Activated CD8-positive, alpha-beta T cell treated with anti-CD3 and anti-CD28 coated beads for 36 hours (primary cell): ENCODE measurements around the gene LFNG. TPM values are rescaled to one million over a fixed set of nuclear protein-coding genes. Genes with fewer than 3 reads are reported as not detected.

Source experiments
- ATAC-seq: fragments of 200-7000 bp; cut with Tn5 transposase; one replicate; pipeline ENCODE4 v1.10.0; 2021; ENCODE audit warnings: mild to moderate bottlenecking, moderate library complexity
- CTCF ChIA-PET: fragments of 350-600 bp; sonication (Branson Sonifier 250); formaldehyde crosslinking; loops from one replicate; lab custom pipeline; 2021; ENCODE audit warnings: antibody characterized with exemption; lab: Charles Lee
- POLR2A ChIA-PET: fragments of 350-600 bp; sonication (Branson Sonifier 250); formaldehyde crosslinking; loops from one replicate; lab custom pipeline; 2021; ENCODE audit warnings: antibody characterized with exemption; lab: Charles Lee
- DNase-seq: peaks from one replicate; pipeline ENCODE4 v3.0.0-alpha.2; 2020
- H3K27ac Mint-ChIP-seq: one replicate; pipeline ENCODE4 v1.8.0; 2021; ENCODE audit warnings: mild to moderate bottlenecking, mixed read lengths
- H3K27me3 Mint-ChIP-seq: one replicate; pipeline ENCODE4 v1.8.0; 2021; ENCODE audit warnings: mixed read lengths
- H3K36me3 Mint-ChIP-seq: one replicate; pipeline ENCODE4 v1.8.0; 2021; ENCODE audit warnings: low read depth, mixed read lengths
- H3K4me1 Mint-ChIP-seq: one replicate; pipeline ENCODE4 v1.8.0; 2021; ENCODE audit warnings: low read depth, mixed read lengths
- H3K4me3 Mint-ChIP-seq: one replicate; pipeline ENCODE4 v1.8.0; 2021; ENCODE audit warnings: mild to moderate bottlenecking, moderate library complexity, mixed read lengths
- H3K9me3 Mint-ChIP-seq: one replicate; pipeline ENCODE4 v1.8.0; 2021; ENCODE audit warnings: mixed read lengths
- intact Hi-C: fragments of 100-400 bp; cut with micrococcal nuclease; formaldehyde crosslinking; loops from one replicate; pipeline ENCODE4 v1.10.0; 2022
- total RNA-seq, 2 experiments: library from RNA; stranded (reverse); gene quantifications; one replicate each; pipeline ENCODE4 v1.2.3, GENCODE V29; 2021
- TF ChIP-seq, protein P1 (sequence below): fragments of 200-600 bp; IDR thresholded peaks from one replicate; pipeline ENCODE4 v1.8.0; 2022; ENCODE audit warnings: antibody characterized with exemption, mild to moderate bottlenecking

LFNG gene
- total RNA-seq, 2 experiments from 2014 or later, result 50.6 TPM

DNA sequence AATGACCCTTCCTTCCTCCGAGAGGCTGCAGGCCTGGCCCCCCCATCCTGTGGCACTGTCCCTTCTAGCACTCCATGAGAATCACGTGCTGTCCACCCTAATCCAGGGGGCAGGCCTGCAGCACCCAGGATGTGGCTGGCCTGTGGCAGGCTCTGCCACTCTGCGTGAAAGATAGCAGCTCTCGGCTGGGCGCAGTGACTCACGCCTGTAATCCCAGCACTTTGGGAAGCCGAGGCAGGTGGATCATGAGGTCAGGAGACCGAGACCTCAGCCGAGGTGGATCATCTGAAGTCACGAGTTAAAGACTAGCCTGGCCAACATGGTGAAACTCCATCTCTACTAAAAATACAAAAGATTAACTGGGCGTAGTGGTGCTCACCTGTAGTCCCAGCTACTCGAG lies 18.9 kb upstream of the LFNG start:
- TF ChIP-seq, protein P1, sequence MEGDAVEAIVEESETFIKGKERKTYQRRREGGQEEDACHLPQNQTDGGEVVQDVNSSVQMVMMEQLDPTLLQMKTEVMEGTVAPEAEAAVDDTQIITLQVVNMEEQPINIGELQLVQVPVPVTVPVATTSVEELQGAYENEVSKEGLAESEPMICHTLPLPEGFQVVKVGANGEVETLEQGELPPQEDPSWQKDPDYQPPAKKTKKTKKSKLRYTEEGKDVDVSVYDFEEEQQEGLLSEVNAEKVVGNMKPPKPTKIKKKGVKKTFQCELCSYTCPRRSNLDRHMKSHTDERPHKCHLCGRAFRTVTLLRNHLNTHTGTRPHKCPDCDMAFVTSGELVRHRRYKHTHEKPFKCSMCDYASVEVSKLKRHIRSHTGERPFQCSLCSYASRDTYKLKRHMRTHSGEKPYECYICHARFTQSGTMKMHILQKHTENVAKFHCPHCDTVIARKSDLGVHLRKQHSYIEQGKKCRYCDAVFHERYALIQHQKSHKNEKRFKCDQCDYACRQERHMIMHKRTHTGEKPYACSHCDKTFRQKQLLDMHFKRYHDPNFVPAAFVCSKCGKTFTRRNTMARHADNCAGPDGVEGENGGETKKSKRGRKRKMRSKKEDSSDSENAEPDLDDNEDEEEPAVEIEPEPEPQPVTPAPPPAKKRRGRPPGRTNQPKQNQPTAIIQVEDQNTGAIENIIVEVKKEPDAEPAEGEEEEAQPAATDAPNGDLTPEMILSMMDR, result no peak
- no peak overlapping the region for H3K27ac Mint-ChIP-seq
- intact Hi-C loops, result no loop called here
- ChIA-PET POLR2A (interaction anchor here (2.0 kb wide), 1 partner anchor 11 kb away, joined by 7 read pairs; no protein-coding TSS in a partner anchor), CTCF (no interaction called here)
- H3K4me1 Mint-ChIP-seq, result peaks cover 9% of the 10 kb centered on the region
- ATAC-seq, result no peak
- DNase-seq, result no peak
- no peaks in the 10 kb centered on the region for H3K9me3 Mint-ChIP-seq
- no peak overlapping the region for H3K4me3 Mint-ChIP-seq
- H3K27me3 Mint-ChIP-seq, result peaks cover 4% of the 10 kb centered on the region
- no peaks in the 10 kb centered on the region for H3K36me3 Mint-ChIP-seq

DNA sequence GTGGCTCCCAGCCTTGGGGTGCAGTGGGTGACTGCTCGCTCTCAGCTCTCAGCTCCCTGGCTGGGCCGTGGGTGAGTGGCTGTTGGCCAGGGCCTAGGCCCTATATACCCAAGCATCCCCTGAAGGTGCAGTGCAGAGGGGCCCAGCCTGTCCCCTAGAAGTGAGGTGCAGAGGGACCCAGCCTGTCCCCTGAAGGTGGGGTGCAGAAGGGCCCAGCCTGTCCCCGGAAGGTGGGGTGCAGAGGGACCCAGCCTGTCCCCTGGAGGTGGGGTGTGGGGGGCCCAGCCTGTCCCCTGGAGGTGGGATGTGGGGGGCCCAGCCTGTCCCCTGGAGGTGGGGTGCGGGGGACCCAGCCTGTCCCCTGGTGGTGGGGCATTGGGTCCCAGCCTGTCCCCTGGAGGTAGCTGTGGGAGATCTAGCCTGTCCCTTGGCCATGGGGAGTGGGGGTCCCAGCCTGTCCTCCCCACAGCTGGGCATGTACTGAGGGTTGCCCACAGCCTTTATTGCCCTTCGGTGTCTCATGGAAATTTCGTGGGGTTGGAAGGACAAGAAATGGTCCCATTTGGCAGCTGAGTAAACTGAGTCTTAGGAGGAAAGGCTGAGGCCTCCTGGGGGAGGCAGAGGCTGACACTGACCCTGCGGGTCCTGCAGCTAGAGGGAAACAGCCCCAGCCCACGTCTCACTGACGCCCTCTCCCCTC lies 17.5 kb upstream of the LFNG start:
- no peak overlapping the region for H3K4me3 Mint-ChIP-seq
- no peaks in the 10 kb centered on the region for H3K27me3 Mint-ChIP-seq
- CTCF ChIA-PET, result interaction anchor here (0.6 to 1.6 kb wide), 2 partner anchors 33 to 54 kb away, joined by 3 to 5 read pairs; no protein-coding TSS in a partner anchor

DNA sequence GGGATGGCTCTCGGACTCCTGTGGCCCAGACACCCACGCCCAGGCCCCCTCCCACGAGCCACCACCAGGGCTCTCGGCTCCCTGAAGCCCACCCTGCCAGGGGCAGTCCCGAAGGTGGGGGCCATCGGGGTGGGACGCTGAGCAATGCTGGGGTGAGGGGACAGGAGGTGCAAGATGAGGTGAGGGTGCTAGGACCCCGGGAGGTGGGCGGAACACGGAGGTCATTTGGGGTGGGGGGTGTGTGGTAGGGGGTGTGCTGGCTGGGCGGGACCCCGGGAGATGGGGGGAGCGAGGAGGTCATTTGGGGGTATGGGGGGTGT lies 17.0 kb upstream of the LFNG start:
- no peak for DNase-seq
- Mint-ChIP-seq H3K36me3 (no peaks in the 10 kb centered on the region), H3K27ac (no peak overlapping the region), H3K27me3 (no peaks in the 10 kb centered on the region), H3K4me1 (peaks cover 12% of the 10 kb centered on the region), H3K9me3 (no peaks in the 10 kb centered on the region), H3K4me3 (no peak overlapping the region)
- POLR2A ChIA-PET, result interaction anchor here (1.5 to 2.0 kb wide), 2 partner anchors 9 to 25 kb away, joined by 3 to 7 read pairs; no protein-coding TSS in a partner anchor
- no peak for ATAC-seq
- CTCF ChIA-PET, result interaction anchor here (0.6 to 1.6 kb wide), 2 partner anchors 34 to 53 kb away, joined by 3 to 5 read pairs; no protein-coding TSS in a partner anchor
- intact Hi-C loops, result no loop called here
- TF ChIP-seq, protein P1, result no peak

More for the DNA sequence above, 17.5 kb upstream of the LFNG start:
- H3K4me1 Mint-ChIP-seq, result peaks cover 12% of the 10 kb centered on the region
- DNase-seq, result no peak
- no peaks in the 10 kb centered on the region for H3K36me3 Mint-ChIP-seq
- TF ChIP-seq, protein P1, result no peak
- intact Hi-C loops, result no loop called here
- no peak for ATAC-seq
- no peak overlapping the region for H3K27ac Mint-ChIP-seq
- POLR2A ChIA-PET, result interaction anchor here (0.9 to 2.0 kb wide), 3 partner anchors 9 to 34 kb away, joined by 3 to 7 read pairs (median 3); no protein-coding TSS in a partner anchor
- H3K9me3 Mint-ChIP-seq, result no peaks in the 10 kb centered on the region

DNA sequence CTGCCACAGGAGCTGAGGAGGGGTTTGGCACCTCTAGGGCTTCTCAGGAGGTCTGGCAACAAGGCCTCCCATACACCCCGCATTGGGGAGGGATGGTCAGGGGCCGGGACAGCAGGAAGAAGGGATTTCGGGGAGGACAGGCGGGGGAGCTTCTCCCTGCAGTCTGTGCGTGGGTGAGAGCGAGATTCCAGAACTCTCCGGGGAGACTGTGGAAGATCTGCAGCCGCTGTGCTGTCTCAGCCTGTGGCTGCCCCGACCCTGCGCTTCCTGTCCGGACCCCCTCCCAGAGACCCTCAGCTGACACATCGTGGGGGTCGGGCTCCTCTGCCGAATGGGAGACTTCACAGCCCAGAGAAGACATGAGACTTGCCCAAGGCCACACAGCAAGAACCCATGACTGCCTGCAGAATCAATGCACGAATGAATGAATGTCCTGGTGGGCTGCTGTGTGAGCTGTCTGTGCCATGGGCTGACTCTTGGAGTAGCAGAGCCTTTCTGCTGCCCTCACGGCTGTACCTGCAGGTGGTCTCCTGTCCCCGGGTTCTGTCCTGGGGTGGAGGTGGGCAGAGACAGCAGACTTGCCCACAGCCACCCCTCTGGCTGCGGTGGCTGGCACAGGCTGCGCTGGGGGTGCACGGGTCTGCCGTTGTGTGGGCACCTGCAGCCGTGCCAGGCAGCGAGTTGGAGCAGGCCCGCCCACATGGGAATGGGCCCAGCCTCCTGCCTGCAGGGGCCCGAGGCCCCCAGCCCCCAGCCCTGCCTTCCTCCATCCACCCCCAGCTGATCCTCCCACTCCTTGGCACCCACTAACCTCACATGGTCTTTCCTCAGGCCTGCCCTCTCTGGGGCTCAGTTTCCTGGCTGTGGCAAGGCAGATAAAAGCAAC lies 16.3 kb upstream of the LFNG start:
- ChIA-PET POLR2A (interaction anchor here (1.5 kb wide), 1 partner anchor 24 kb away, joined by 3 read pairs; no protein-coding TSS in a partner anchor), CTCF (interaction anchor here (1.4 kb wide), 1 partner anchor 206 kb away, joined by 4 read pairs; no protein-coding TSS in a partner anchor)
- Mint-ChIP-seq H3K9me3 (no peaks in the 10 kb centered on the region), H3K4me3 (no peak overlapping the region), H3K36me3 (no peaks in the 10 kb centered on the region), H3K4me1 (peaks cover 17% of the 10 kb centered on the region), H3K27me3 (no peaks in the 10 kb centered on the region), H3K27ac (no peak overlapping the region)
- ATAC-seq (no peak), DNase-seq (no peak)
- TF ChIP-seq, protein P1, result no peak
- intact Hi-C loops, result no loop called here
